Neuronal stem cell (in vitro differentiated cells): ENCODE data around the gene SLC28A1.

Source experiments
- DNase-seq: peaks from one replicate; pipeline ENCODE4 v3.0.0-alpha.2; 2013; ENCODE audit warnings: low spot score
- H2AFZ ChIP-seq: one replicate; pipeline ENCODE4 v1.6.1; 2013; ENCODE audit warnings: mild to moderate bottlenecking, low read length, inconsistent platforms
- H2AK5ac ChIP-seq: 2 replicates; pipeline ENCODE4 v1.6.1; 2013; ENCODE audit warnings: low read depth, mild to moderate bottlenecking, inconsistent platforms, low read length, moderate library complexity, mixed read lengths
- H2BK120ac ChIP-seq: 2 replicates; pipeline ENCODE4 v1.6.1; 2013; ENCODE audit warnings: low read depth, mild to moderate bottlenecking, inconsistent platforms, low read length, moderate library complexity, mixed read lengths
- H2BK12ac ChIP-seq: one replicate; pipeline ENCODE4 v1.6.1; 2013; ENCODE audit warnings: low read length, inconsistent platforms
- H2BK15ac ChIP-seq: 2 replicates; pipeline ENCODE4 v1.6.1; 2013; ENCODE audit warnings: mild to moderate bottlenecking, low read length, inconsistent platforms, mixed read lengths
- H2BK5ac ChIP-seq: one replicate; pipeline ENCODE4 v1.6.1; 2013; ENCODE audit warnings: inconsistent platforms, mild to moderate bottlenecking, low read length, moderate library complexity
- H3K14ac ChIP-seq: one replicate; pipeline ENCODE4 v1.6.1; 2013; ENCODE audit warnings: low read length, inconsistent platforms
- H3K18ac ChIP-seq: 2 replicates; pipeline ENCODE4 v1.6.1; 2013; ENCODE audit warnings: low read length, inconsistent platforms
- H3K23ac ChIP-seq: 2 replicates; pipeline ENCODE4 v1.6.1; 2013; ENCODE audit warnings: low read depth, mild to moderate bottlenecking, mixed read lengths, low read length, inconsistent platforms; ENCODE audit not compliant: poor library complexity
- H3K27ac ChIP-seq: replicated peaks from 3 replicates; pipeline ENCODE4 v1.5.1; 2013; ENCODE audit warnings: low read length, inconsistent platforms
- H3K27me3 ChIP-seq, 3 experiments: 2 replicates each; pipeline ENCODE4 v1.6.1; 2013; ENCODE audit warnings: low read length in 3 of 3, mild to moderate bottlenecking in 2 of 3, inconsistent platforms in 1 of 3, low read depth in 1 of 3, mixed read lengths in 1 of 3, moderate library complexity in 1 of 3; ENCODE audit not compliant: control insufficient read depth in 3 of 3, insufficient read depth in 3 of 3
- H3K36me3 ChIP-seq, 2 donors: replicated peaks in 1 of 2; 2 replicates each; pipeline ENCODE4 v1.6.1; 2013; ENCODE audit warnings: low read length in 2 of 2; ENCODE audit not compliant: control insufficient read depth in 2 of 2, insufficient read depth in 2 of 2
- H3K4ac ChIP-seq: 2 replicates; pipeline ENCODE4 v1.6.1; 2013; ENCODE audit warnings: inconsistent platforms, mild to moderate bottlenecking, low read length, moderate library complexity
- H3K4me1 ChIP-seq, 2 donors: 1 replicate in 1 of 2; 2 replicates in 1 of 2; pipeline ENCODE4 v1.6.1; 2013; ENCODE audit warnings: low read length in 2 of 2, low read depth in 1 of 2; ENCODE audit not compliant: control insufficient read depth in 2 of 2, insufficient read depth in 1 of 2
- H3K4me2 ChIP-seq: one replicate; pipeline ENCODE4 v1.6.1; 2013; ENCODE audit warnings: mild to moderate bottlenecking, low read length, inconsistent platforms; ENCODE audit not compliant: insufficient read depth, poor library complexity, severe bottlenecking
- H3K4me3 ChIP-seq, 2 donors: 2 replicates each; pipeline ENCODE4 v1.5.1; 2013; ENCODE audit warnings: low read length in 2 of 2, mild to moderate bottlenecking in 2 of 2, inconsistent platforms in 1 of 2, moderate library complexity in 1 of 2
- H3K79me1 ChIP-seq: one replicate; pipeline ENCODE4 v1.6.1; 2013; ENCODE audit warnings: low read depth, mild to moderate bottlenecking, inconsistent platforms, low read length, moderate library complexity
- H3K9ac ChIP-seq: one replicate; pipeline ENCODE4 v1.6.1; 2013; ENCODE audit warnings: mild to moderate bottlenecking, low read depth, low read length, inconsistent platforms; ENCODE audit not compliant: poor library complexity
- H3K9me3 ChIP-seq, 2 donors: replicated peaks in 1 of 2; 2 replicates each; pipeline versions ENCODE3 to v1.6.1; 2013; ENCODE audit warnings: low read length in 2 of 2, mild to moderate bottlenecking in 2 of 2, inconsistent platforms in 1 of 2, low read depth in 1 of 2, mixed read lengths in 1 of 2, moderate library complexity in 1 of 2; ENCODE audit not compliant: control insufficient read depth in 2 of 2, insufficient read depth in 1 of 2
- H4K8ac ChIP-seq: one replicate; pipeline ENCODE4 v1.6.1; 2013; ENCODE audit warnings: low read depth, mild to moderate bottlenecking, inconsistent platforms, low read length, moderate library complexity
- H4K91ac ChIP-seq: one replicate; pipeline ENCODE4 v1.6.1; 2013; ENCODE audit warnings: low read length, low read depth, mild to moderate bottlenecking, inconsistent platforms; ENCODE audit not compliant: poor library complexity
- WGBS, 2 donors: extraction: QIAGEN DNeasy Blood & Tissue Kit; methylation state at CpG; one replicate each; pipeline ENCODE4 v1.1.7; 2013; ENCODE audit warnings: missing lambda C conversion rate in 2 of 2, mixed read lengths in 1 of 2; ENCODE audit not compliant: insufficient read length in 2 of 2, insufficient replicate concordance in 1 of 2; ENCODE audit errors: extremely low coverage in 2 of 2; 5-methylcytosine and 5-hydroxymethylcytosine counted together

The SLC28A1 gene

GRCh38 chr15:84968301-84968700 is 83.8 kb downstream of the SLC28A1 start:
- H3K23ac ChIP-seq = no peak overlapping the region
- DNase-seq = no peak
- H3K4me3 ChIP-seq = no peak overlapping the region
- no peak overlapping the region for H4K91ac ChIP-seq
- peaks cover 0 to 8% (median 0%) of the 10 kb centered on the region in 3 experiments for H3K27me3 ChIP-seq
- H3K14ac ChIP-seq = no peak overlapping the region
- H2BK15ac ChIP-seq = no peak overlapping the region
- peaks cover 0 to 3% of the 10 kb centered on the region in 2 donors for H3K4me1 ChIP-seq
- H3K79me1 ChIP-seq = no peaks in the 10 kb centered on the region
- H3K4me2 ChIP-seq = no peak overlapping the region
- no peaks in the 10 kb centered on the region for H3K36me3 ChIP-seq
- no peak overlapping the region for H2BK12ac ChIP-seq
- H2AFZ ChIP-seq = no peak overlapping the region
- no peak overlapping the region for H3K18ac ChIP-seq
- H2BK5ac ChIP-seq = no peak overlapping the region
- no peak overlapping the region for H2BK120ac ChIP-seq
- H3K9ac ChIP-seq = no peak overlapping the region
- H3K9me3 ChIP-seq = peaks cover 2 to 7% of the 10 kb centered on the region in 2 donors
- H3K27ac ChIP-seq = no peak overlapping the region
- no peak overlapping the region for H3K4ac ChIP-seq
- H2AK5ac ChIP-seq = no peak overlapping the region
- no peak overlapping the region for H4K8ac ChIP-seq
- no CpG with 5 or more reads among the region's 3 CpGs for WGBS, 2 donors

DNA sequence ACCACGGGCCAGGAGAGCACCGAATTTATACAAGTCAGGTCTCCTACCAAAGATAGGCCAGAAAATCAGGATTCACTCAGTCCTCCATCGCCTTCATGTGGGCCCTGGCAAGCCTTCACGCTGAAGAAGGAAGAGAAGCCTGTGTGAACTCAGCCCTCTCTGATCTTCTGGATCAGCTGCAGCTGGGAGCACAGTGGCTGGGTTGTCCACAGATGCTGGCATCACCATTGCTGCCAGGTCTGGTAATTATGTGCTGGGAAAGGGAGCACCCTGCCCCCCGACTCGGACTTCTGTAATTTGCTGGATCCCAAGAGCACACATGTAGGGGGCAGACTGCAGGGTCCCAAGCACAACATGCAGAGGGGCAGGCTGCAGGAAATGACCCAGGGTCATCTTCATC is 84.8 kb downstream of the SLC28A1 start:
- H3K18ac ChIP-seq = no peak overlapping the region
- no peak overlapping the region for H2AFZ ChIP-seq
- H3K9ac ChIP-seq = no peak overlapping the region
- no peak overlapping the region for H4K8ac ChIP-seq
- H3K36me3 ChIP-seq = no peaks in the 10 kb centered on the region
- no peak for DNase-seq
- H2BK12ac ChIP-seq = no peak overlapping the region
- H2BK120ac ChIP-seq = no peak overlapping the region
- no CpG with 5 or more reads among the region's 6 CpGs for WGBS, 2 donors
- no peak overlapping the region for H3K27ac ChIP-seq
- no peak overlapping the region for H2AK5ac ChIP-seq
- peaks cover under 1 to 7% of the 10 kb centered on the region in 2 donors for H3K9me3 ChIP-seq
- no peak overlapping the region for H4K91ac ChIP-seq
- no peak overlapping the region for H3K4me3 ChIP-seq
- no peak overlapping the region for H2BK5ac ChIP-seq
- H3K4me2 ChIP-seq = no peak overlapping the region
- no peak overlapping the region for H2BK15ac ChIP-seq
- peaks cover 0 to 6% of the 10 kb centered on the region in 2 donors for H3K4me1 ChIP-seq
- no peaks in the 10 kb centered on the region for H3K79me1 ChIP-seq
- no peak overlapping the region for H3K23ac ChIP-seq
- no peak overlapping the region for H3K14ac ChIP-seq
- no peak overlapping the region for H3K4ac ChIP-seq
- peaks cover 0 to 10% (median 0%) of the 10 kb centered on the region in 3 experiments for H3K27me3 ChIP-seq

DNA sequence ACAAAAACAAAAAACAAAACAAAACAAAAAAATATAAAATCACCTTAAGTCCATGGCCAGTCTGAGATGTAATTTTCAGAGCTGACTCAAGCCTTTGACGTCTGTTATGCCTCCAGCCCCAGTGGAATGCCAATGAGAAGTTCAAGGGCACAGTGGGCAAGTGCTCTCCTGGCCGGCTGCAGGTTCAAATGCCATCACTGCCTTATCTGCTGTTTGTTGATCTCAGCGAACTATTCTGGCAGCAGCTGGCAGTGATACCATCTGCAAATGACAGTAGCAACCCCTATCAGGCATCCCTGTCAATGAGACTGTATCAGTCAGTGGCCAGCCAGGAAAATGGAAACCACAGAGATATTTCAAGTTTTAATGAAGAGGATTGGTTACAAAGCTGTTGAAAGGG is 86.4 kb downstream of the SLC28A1 start:
- H3K9me3 ChIP-seq = peaks cover 0 to 5% of the 10 kb centered on the region in 2 donors
- peaks cover 0 to 6% of the 10 kb centered on the region in 2 donors for H3K4me1 ChIP-seq
- H2BK120ac ChIP-seq = no peak overlapping the region
- no peak overlapping the region for H3K4me2 ChIP-seq
- WGBS, 2 donors = no CpG with 5 or more reads among the region's 3 CpGs
- no peak overlapping the region for H3K14ac ChIP-seq
- H2AFZ ChIP-seq = no peak overlapping the region
- H3K79me1 ChIP-seq = no peaks in the 10 kb centered on the region
- no peak overlapping the region for H2BK5ac ChIP-seq
- H3K36me3 ChIP-seq = no peaks in the 10 kb centered on the region
- H3K27me3 ChIP-seq = peaks cover 0 to 21% (median 0%) of the 10 kb centered on the region in 3 experiments
- no peak overlapping the region for H4K91ac ChIP-seq
- H3K4me3 ChIP-seq = peak overlapping the region in 1 of 2 donors; percentile 16
- H2BK15ac ChIP-seq = no peak overlapping the region
- H2AK5ac ChIP-seq = no peak overlapping the region
- no peak overlapping the region for H3K9ac ChIP-seq
- DNase-seq = no peak
- no peak overlapping the region for H3K27ac ChIP-seq
- no peak overlapping the region for H3K23ac ChIP-seq
- H3K18ac ChIP-seq = no peak overlapping the region
- H4K8ac ChIP-seq = no peak overlapping the region
- H3K4ac ChIP-seq = no peak overlapping the region
- H2BK12ac ChIP-seq = no peak overlapping the region

DNA sequence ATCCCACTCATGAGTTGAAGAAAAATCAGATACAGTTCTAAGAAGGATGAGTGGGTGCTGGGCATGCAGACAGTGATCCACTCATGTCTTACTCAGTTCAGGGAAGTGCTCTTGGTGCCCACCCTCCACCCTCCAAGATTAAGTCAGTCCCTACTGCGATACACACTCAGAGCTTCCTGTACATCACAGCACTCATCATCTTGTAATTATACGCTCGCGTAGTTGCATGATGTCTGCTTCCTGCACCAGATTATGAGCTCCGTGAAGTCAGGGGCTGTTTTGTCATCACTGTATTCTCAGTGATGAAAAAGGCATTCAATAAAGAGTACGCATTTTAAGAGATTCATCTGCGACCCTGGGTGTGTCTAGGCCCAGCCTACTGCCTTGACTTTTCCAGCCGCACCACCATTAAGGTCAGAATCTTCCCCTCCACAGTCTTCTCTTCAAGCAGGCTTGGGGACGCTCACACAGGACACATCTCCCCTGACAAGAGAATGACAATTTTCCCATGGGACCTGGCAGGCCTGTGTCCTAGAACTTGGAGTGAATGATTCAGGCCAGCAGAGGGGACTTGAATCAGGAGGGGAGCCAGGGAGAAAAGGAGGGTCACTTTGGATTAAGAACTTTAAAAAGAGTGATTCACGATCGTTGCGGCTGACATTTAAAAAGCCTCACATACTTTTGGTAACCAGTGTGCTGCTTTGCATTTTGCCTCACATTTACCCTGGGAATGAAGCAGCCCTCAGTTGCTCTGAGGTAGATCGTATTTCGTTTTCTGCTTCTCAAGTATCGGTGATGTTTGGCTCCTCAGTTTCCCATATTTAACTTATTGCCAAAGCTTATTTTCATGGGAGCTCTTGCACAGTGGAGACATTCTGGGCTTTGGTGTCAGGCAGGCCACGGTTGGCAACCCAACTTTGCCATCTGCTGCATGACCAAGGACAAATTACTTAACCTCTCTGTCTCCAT is 89.3 kb downstream of the SLC28A1 start:
- H3K9ac ChIP-seq = no peak overlapping the region
- no peak overlapping the region for H2BK15ac ChIP-seq
- H2AFZ ChIP-seq = no peak overlapping the region
- WGBS, 2 donors = no CpG with 5 or more reads among the region's 16 CpGs
- H3K4me1 ChIP-seq = peaks cover 0 to 3% of the 10 kb centered on the region in 2 donors
- H2BK12ac ChIP-seq = no peak overlapping the region
- no peak overlapping the region for H3K18ac ChIP-seq
- H3K4me2 ChIP-seq = no peak overlapping the region
- peaks cover 0 to 44% (median 5%) of the 10 kb centered on the region in 3 experiments for H3K27me3 ChIP-seq
- H4K8ac ChIP-seq = no peak overlapping the region
- H3K23ac ChIP-seq = no peak overlapping the region
- H4K91ac ChIP-seq = no peak overlapping the region
- no peak overlapping the region for H2BK120ac ChIP-seq
- H2AK5ac ChIP-seq = no peak overlapping the region
- no peak overlapping the region for H3K4ac ChIP-seq
- no peak overlapping the region for H3K4me3 ChIP-seq
- H2BK5ac ChIP-seq = no peak overlapping the region
- DNase-seq = no peak
- no peaks in the 10 kb centered on the region for H3K9me3 ChIP-seq
- H3K36me3 ChIP-seq = no peaks in the 10 kb centered on the region
- H3K14ac ChIP-seq = no peak overlapping the region
- no peaks in the 10 kb centered on the region for H3K79me1 ChIP-seq
- H3K27ac ChIP-seq = no peak overlapping the region
